T-cell (primary cell): ENCODE results near the gene XPNPEP2. TPM values are rescaled to one million over a fixed set of nuclear protein-coding genes. Genes with fewer than 3 reads are reported as not detected.

Source experiments
- ATAC-seq, 4 experiments: fragments of 200-7000 bp in 3 of 4; fragments of 150-1000 bp in 1 of 4; cut with Tn5 transposase; replicated peaks in 1 of 4; 1 replicate in 3 of 4; 2 replicates in 1 of 4; pipeline ENCODE4 v1.10.0; 2021; ENCODE audit warnings: moderate library complexity in 3 of 4, mild to moderate bottlenecking in 2 of 4, moderate number of reproducible peaks in 1 of 4
- CTCF ChIA-PET, 2 donors: fragments of 300-600 bp; sonication (Branson Sonifier 250); formaldehyde crosslinking; loops; one replicate each; lab custom pipeline; 2022; ENCODE audit warnings: antibody characterized with exemption in 2 of 2; lab: Charles Lee
- POLR2A ChIA-PET, 2 donors: fragments of 300-600 bp; sonication (Branson Sonifier 250); formaldehyde crosslinking; loops; one replicate each; lab custom pipeline; 2022; ENCODE audit warnings: antibody characterized with exemption in 2 of 2; lab: Charles Lee
- DNase-seq, 35 experiments: peaks; one replicate each; pipeline versions ENCODE4 v3.0.0 to v3.0.0-alpha.2; 2013 to 2023
- H3K27ac ChIP-seq: one replicate; pipeline ENCODE4 v1.5.1; 2013; ENCODE audit warnings: low read length
- H3K27me3 ChIP-seq, 2 experiments: replicated peaks in 1 of 2; 1 replicate in 1 of 2; 2 replicates in 1 of 2; pipeline versions ENCODE4 v1.6.1 to v1.7.0; 2013; ENCODE audit warnings: low read length in 1 of 2, mixed read lengths in 1 of 2; ENCODE audit not compliant: control insufficient read depth in 2 of 2, insufficient read depth in 2 of 2; ENCODE audit errors: extremely low read depth in 1 of 2
- H3K36me3 ChIP-seq, 2 donors: 1 replicate in 1 of 2; 2 replicates in 1 of 2; pipeline versions ENCODE4 v1.6.1 to v1.7.0; 2013; ENCODE audit warnings: low read length in 1 of 2; ENCODE audit not compliant: control insufficient read depth in 2 of 2, insufficient read depth in 1 of 2; ENCODE audit errors: extremely low read depth in 1 of 2
- H3K4me1 ChIP-seq, 2 experiments: 1 replicate in 1 of 2; 2 replicates in 1 of 2; pipeline versions ENCODE4 v1.6.1 to v1.7.0; 2013; ENCODE audit warnings: low read length in 2 of 2, mixed read lengths in 1 of 2; ENCODE audit not compliant: insufficient read depth in 2 of 2, control insufficient read depth in 1 of 2; ENCODE audit errors: extremely low read depth in 1 of 2
- H3K4me3 ChIP-seq, 2 donors: 1 replicate in 1 of 2; 2 replicates in 1 of 2; pipeline versions ENCODE4 v1.5.1 to v1.7.0; 2013; ENCODE audit warnings: mild to moderate bottlenecking in 2 of 2, low read length in 1 of 2, moderate library complexity in 1 of 2; ENCODE audit not compliant: control insufficient read depth in 1 of 2; ENCODE audit errors: extremely low read depth in 1 of 2
- H3K9me3 ChIP-seq: 2 replicates; pipeline ENCODE4 v1.7.0; 2013
- H3K27ac Mint-ChIP-seq, 2 donors: one replicate each; pipeline ENCODE4 v1.8.0; 2020 to 2021; ENCODE audit warnings: mild to moderate bottlenecking in 2 of 2, mixed read lengths in 2 of 2
- H3K27me3 Mint-ChIP-seq, 2 donors: one replicate each; pipeline ENCODE4 v1.8.0; 2021 to 2022; ENCODE audit warnings: mixed read lengths in 2 of 2
- H3K36me3 Mint-ChIP-seq: one replicate; pipeline ENCODE4 v1.8.0; 2021; ENCODE audit warnings: mixed read lengths
- H3K4me1 Mint-ChIP-seq, 3 donors: one replicate each; pipeline ENCODE4 v1.8.0; 2020 to 2022; ENCODE audit warnings: mixed read lengths in 3 of 3, mild to moderate bottlenecking in 1 of 3
- H3K4me3 Mint-ChIP-seq, 3 donors: one replicate each; pipeline ENCODE4 v1.8.0; 2020 to 2022; ENCODE audit warnings: mild to moderate bottlenecking in 3 of 3, mixed read lengths in 3 of 3, moderate library complexity in 3 of 3
- H3K9me3 Mint-ChIP-seq, 3 donors: one replicate each; pipeline ENCODE4 v1.8.0; 2020 to 2022; ENCODE audit warnings: mixed read lengths in 3 of 3
- WGBS: methylation state at CpG from one replicate; pipeline ENCODE4 v1.1.5; 2013; ENCODE audit warnings: missing lambda C conversion rate; ENCODE audit not compliant: insufficient coverage; 5-methylcytosine and 5-hydroxymethylcytosine counted together
- total RNA-seq, 35 experiments: library from RNA in 6 of 35; stranded (reverse) in 6 of 35; fragments of 120-200 nt in 1 of 35; gene quantifications; one replicate each; pipeline versions ENCODE4 v1.2.1 to v1.2.4 and lab custom pipeline; 2013 to 2026

Gene XPNPEP2
- total RNA-seq, 5 donors from 2014 or later (not counting 1 experiment from before 2014, with no cell fraction given) = 0.20 to 0.84 (median 0.37) TPM; not detected in 1

GRCh38 chrX:129813662-129814368 lies 75.0 kb downstream of the XPNPEP2 start:
- Histone ChIP-seq H3K27ac (no peak overlapping the region), H3K4me1 (no peaks in the 10 kb centered on the region), H3K9me3 (no peaks in the 10 kb centered on the region), H3K27me3 (no peaks in the 10 kb centered on the region), H3K36me3 (peaks cover 0 to 2% of the 10 kb centered on the region in 2 donors), H3K4me3 (no peak overlapping the region)
- no CpG with 5 or more reads among the region's 6 CpGs for WGBS
- H3K4me3 Mint-ChIP-seq = no peak overlapping the region
- H3K4me1 Mint-ChIP-seq = peaks cover 7 to 9% (median 7%) of the 10 kb centered on the region in 3 donors
- H3K9me3 Mint-ChIP-seq = no peaks in the 10 kb centered on the region
- no peak for DNase-seq
- H3K27me3 Mint-ChIP-seq = no peaks in the 10 kb centered on the region
- no peak for ATAC-seq
- no peak overlapping the region for H3K27ac Mint-ChIP-seq
- POLR2A ChIA-PET = no interaction called here
- H3K36me3 Mint-ChIP-seq = peaks cover 20% of the 10 kb centered on the region
- CTCF ChIA-PET = interaction anchor here in 1 of 2 donors (0.6 to 0.9 kb wide), 2 partner anchors 136 to 210 kb away, joined by 3 to 4 read pairs; no protein-coding TSS in a partner anchor

GRCh38 chrX:129818123-129818522 lies 79.3 kb downstream of the XPNPEP2 start:
- no peaks in the 10 kb centered on the region for H3K36me3 ChIP-seq
- Mint-ChIP-seq H3K9me3 (no peaks in the 10 kb centered on the region), H3K36me3 (peaks cover 6% of the 10 kb centered on the region), H3K4me3 (no peak overlapping the region), H3K4me1 (peaks cover 3 to 6% (median 3%) of the 10 kb centered on the region in 3 donors), H3K27ac (no peak overlapping the region), H3K27me3 (no peaks in the 10 kb centered on the region)
- ChIA-PET POLR2A (no interaction called here), CTCF (no interaction called here)
- no peak for ATAC-seq
- no CpG with 5 or more reads among the region's 2 CpGs for WGBS
- no peak overlapping the region for H3K27ac ChIP-seq
- H3K4me3 ChIP-seq = no peak overlapping the region
- no peaks in the 10 kb centered on the region for H3K9me3 ChIP-seq
- H3K4me1 ChIP-seq = no peaks in the 10 kb centered on the region
- H3K27me3 ChIP-seq = no peaks in the 10 kb centered on the region
- no peak for DNase-seq

Other genes with a start within 250 kb of the XPNPEP2 start
- gene SMARCA1, start 215.5 kb upstream of the XPNPEP2 start, total RNA-seq = 1 to 10 TPM in 2 of 5 donors, under 1 TPM in 3; 0.62 to 1.4 (median 0.98) TPM
- 1 to 10 TPM; 2.2 to 4.6 (median 3.0) TPM for gene OCRL, start 198.7 kb upstream of the XPNPEP2 start, total RNA-seq
- under 1 TPM in 1 of 5 donors, not detected in 4; 0.06 TPM for gene APLN, start 84.0 kb upstream of the XPNPEP2 start, total RNA-seq
- 100 to 1,000 TPM; 102 to 163 (median 142) TPM for gene SASH3, start 41.0 kb downstream of the XPNPEP2 start, total RNA-seq
- 1 to 10 TPM; 3.3 to 7.9 (median 7.3) TPM for gene ZDHHC9, start 104.9 kb downstream of the XPNPEP2 start, total RNA-seq
- 10 to 100 TPM; 10.7 to 21.7 (median 18.7) TPM for gene UTP14A, start 167.2 kb downstream of the XPNPEP2 start, total RNA-seq
- 10 to 100 TPM in 4 of 5 donors, 1 to 10 TPM in 1; 8.7 to 13.5 (median 12.3) TPM for gene BCORL1, start 243.7 kb downstream of the XPNPEP2 start, total RNA-seq